RCC 7860 (cell line): ENCODE measurements around the gene NAALADL2.
A peak's percentile ranks its signal among the peaks of the same experiment; 100 is the strongest.

Source experiments
- DNase-seq: peaks from one replicate; pipeline ENCODE4 v3.0.0-alpha.2; 2015; ENCODE audit warnings: low spot score
- FAIRE-seq: peaks from 2 replicates; lab custom pipeline; 2012; peaks lifted over from hg19 to GRCh38; lab: Jason Lieb, UNC

NAALADL2 gene

GRCh38 chr3:175617247-175617646 lies 758.1 kb downstream of the NAALADL2 start:
- DNase-seq = no peak
- FAIRE-seq = no peak

GRCh38 chr3:175619369-175619768 lies 760.2 kb downstream of the NAALADL2 start:
- FAIRE-seq (no peak), DNase-seq (no peak)

GRCh38 chr3:175620093-175620492 lies 761.0 kb downstream of the NAALADL2 start:
- DNase-seq (no peak), FAIRE-seq (no peak)

DNA sequence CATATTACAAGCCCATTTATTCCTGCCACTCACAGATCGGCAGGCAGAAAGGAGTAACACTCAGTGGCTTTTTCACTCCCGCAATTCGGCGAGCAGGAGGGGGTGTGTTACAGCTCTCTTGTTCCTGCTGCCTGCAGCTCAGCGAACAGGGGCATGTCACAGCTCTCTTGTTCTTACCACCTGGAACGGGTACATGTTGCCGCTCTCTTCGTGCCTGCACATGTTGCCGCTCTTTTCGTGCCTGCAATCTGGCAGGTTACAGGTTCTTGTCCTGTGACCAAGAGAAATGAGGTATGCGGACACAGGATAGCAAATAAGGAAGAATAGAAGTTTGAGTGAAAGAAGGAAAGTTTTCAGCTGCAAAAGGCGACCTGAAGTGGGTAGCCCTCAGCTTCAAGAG lies 761.4 kb downstream of the NAALADL2 start:
- FAIRE-seq = no peak

DNA sequence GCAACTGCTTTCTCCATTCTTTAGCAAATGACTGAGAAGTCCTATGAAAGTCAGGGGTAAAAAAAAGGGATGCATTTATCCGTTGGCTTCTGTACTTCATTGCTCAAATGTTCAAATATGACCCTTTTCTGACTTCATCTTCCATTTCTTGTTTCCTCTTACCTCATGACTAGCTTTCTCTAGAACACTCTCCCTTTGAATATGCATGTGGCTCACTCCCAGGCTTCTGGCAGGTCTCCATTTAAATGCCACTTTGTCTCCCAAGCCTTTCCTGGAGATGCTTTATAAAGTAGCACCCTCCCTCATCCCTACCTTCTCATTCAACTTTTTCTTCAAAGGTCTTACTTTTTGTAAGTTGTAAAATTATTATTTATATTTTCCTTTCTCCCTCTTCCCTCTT lies 781.8 kb downstream of the NAALADL2 start:
- no peak for FAIRE-seq
- no peak for DNase-seq

More for the DNA sequence above, 761.4 kb downstream of the NAALADL2 start:
- no peak for DNase-seq

DNA sequence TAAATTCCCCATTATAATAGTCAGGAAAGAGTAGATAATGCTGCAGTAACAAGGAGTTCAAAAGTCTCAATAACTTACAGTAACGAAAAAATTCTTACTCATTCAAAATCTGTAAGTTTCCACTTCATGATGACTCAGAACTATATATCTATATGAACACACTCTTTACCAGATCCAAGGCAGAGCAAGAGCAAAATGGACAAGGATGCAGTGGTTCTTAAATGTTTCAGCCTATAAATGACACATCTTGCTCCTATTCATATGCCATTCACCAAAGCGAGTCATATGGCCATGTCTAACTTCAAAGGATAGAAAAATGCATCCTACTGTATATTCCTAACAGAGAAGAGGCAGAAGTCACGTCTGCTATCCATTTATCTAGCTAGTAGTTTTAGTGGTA lies 787.7 kb downstream of the NAALADL2 start:
- DNase-seq (no peak), FAIRE-seq (no peak)

DNA sequence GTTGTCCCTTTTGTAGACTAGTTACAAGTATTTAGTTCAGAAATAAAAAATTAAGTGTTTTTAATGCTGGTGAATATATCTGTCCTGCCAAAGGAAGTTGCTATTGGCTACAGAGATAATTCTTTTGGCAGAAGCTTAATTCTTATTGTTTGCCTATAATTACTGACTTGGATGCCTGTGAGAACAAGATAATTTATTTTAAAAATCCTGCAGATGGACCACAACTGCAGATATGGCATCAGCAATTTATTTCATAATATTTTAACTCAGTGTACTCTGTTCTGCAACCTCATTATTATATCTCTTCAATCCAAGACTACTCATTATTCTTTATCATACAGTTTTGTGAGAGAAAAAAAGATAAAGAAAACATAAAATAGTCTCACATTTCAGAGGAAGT lies 789.8 kb downstream of the NAALADL2 start:
- DNase-seq = no peak
- FAIRE-seq = no peak

GRCh38 chr3:175651716-175652115 lies 792.6 kb downstream of the NAALADL2 start:
- FAIRE-seq (no peak), DNase-seq (no peak)

GRCh38 chr3:175655351-175655750 lies 796.2 kb downstream of the NAALADL2 start:
- no peak for DNase-seq
- FAIRE-seq = no peak

DNA sequence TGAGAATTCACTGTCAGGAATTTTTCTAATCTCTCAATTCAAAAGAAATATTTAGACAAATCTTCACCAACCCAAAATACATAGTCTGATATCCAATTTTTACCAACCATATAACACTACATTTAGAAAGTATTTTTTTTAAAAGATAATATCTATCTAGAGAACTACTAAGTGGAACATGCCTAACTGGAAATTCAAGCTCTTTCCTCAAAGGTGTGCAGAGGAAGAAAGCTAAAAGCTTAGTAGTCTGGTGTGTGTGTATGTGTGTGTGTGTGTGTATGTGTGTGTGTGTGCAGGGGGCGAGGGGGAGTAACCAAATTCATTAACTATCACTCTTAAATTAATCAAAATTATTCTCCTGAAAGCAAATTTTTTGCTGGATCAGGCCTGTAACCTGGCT lies 797.3 kb downstream of the NAALADL2 start:
- DNase-seq (no peak), FAIRE-seq (no peak)

- DNase-seq (no peak), FAIRE-seq (no peak)
Measured at GRCh38 chr3:175659670-175660350, 800.7 kb downstream of the NAALADL2 start.

DNA sequence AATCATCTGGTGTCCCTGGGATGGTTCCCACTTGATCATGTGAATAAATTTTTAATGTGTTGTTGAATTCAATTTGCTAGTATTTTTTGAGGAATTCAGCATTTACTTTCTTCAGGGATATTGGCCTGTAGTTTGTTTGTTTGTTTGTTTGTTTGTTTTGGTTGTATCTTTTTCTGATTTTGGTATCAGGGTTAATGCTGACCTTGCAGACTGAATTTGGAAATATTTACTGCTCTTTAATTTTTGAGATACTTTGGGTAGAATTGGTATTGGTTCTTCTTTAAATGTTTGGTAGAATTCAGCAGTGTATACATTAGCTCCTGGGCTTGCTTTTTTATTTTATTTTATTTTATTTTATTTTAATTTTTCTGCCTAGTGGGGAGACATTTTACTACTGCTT lies 803.7 kb downstream of the NAALADL2 start:
- FAIRE-seq (no peak), DNase-seq (no peak)

DNA sequence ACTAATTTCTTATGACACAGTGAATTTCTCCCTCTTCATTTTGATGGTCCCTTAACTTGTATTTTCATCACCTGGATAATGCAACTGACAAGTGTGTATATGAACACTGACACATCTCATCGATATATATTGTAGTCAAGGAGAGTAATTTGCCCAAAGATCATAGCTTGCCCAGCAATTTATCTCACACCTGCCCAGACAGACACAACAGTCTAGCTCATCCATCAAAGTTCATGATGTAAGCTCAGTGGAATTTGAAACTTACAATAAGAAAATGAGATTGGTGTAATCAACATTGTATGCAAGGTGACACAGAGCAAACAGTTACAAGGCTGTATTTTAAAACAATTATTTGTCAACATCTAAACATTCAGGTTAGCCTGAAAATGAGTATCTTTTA lies 805.8 kb downstream of the NAALADL2 start:
- FAIRE-seq = no peak

DNA sequence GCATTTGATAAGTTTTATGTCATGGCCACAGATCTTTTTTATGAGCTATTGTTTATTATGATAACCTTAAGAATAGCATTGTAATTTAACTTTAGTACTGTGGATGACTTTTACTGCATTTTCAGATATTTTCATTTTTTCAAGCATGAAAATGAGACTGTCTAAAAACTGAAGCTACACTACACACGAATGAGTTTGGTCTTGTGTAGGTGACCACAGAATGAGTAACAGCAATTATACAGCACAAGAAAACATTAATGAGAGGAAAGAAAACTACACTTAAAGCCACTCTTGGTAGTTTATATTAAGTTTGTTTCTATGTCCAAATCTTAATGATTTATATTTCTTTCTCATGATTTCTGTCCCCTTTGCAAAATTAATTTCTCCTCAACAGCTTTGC lies 809.2 kb downstream of the NAALADL2 start:
- FAIRE-seq (no peak), DNase-seq (no peak)

More for the DNA sequence above, 805.8 kb downstream of the NAALADL2 start:
- DNase-seq = no peak

GRCh38 chr3:175670557-175670956 lies 811.4 kb downstream of the NAALADL2 start:
- no peak for FAIRE-seq
- DNase-seq = no peak

DNA sequence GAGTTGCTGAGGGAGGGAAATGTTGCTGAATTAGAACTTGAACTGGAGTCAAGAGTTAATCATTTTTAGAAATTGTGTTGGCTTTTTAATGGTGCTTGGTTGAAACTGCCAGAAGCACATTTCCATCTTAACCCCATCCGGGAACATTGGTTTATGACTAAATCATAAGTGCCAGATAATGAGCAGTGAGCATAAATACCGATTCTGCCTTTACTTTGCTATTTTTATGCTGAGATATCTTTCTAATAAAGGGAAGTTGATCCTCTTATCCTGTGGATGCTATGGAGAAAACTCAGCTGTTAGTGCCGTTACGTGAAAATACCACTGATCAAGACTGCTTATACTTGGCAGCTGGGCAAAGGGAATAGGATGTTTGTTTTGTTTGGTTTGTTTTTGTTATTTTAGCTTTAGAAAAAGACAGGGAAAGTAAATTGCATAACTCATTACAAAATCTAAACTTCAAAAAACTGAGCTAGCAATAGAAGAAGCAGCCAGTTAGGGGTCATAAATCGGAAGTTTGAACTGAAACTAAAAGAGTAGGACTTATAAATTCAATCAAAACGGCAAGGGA lies 813.1 kb downstream of the NAALADL2 start:
- peak; percentile 10 for FAIRE-seq
- DNase-seq = no peak

DNA sequence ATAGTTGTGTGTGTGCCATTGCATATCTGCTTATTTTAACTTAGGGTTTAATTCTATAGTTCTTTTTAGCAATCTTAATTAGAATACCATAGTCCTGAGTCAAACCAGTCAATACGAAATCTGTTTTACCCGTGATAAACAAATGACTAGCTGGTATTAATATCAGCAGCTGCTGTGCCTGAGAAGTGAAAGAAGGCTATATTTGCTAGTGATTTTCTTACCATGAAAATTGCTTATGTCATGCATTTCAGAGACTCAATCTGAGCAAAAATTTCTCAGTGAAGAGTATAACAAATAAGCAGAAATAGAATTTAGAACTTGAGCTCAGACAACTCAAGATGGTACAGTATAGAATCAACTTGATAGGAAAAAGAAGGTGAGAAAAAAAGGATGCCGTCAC lies 820.4 kb downstream of the NAALADL2 start:
- DNase-seq (no peak), FAIRE-seq (no peak)

- DNase-seq = no peak
- FAIRE-seq = no peak
Measured at GRCh38 chr3:175692256-175692655, 833.1 kb downstream of the NAALADL2 start.

GRCh38 chr3:175695251-175695650 lies 836.1 kb downstream of the NAALADL2 start:
- no peak for FAIRE-seq
- no peak for DNase-seq

DNA sequence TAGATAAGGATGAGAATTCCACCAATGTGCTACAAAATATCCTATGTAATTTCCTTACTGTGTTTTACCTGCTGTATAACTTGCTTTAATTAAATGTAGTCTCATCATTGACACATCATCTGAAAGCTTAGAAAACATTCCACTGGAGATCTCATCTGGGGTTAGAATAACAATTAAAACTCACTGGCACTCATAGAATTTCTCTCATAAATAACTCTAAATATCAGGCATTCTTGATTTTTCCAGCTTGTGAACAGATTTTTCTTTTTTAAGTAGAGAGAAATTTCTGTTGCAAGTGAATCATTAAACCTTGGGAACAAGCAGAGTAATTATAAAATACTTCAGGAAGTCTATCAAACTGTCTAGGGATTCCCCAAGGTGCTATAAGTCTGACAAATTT lies 843.8 kb downstream of the NAALADL2 start:
- no peak for FAIRE-seq

GRCh38 chr3:175704366-175705055 lies 845.4 kb downstream of the NAALADL2 start:
- DNase-seq (no peak), FAIRE-seq (no peak)

More for the DNA sequence above, 843.8 kb downstream of the NAALADL2 start:
- no peak for DNase-seq

DNA sequence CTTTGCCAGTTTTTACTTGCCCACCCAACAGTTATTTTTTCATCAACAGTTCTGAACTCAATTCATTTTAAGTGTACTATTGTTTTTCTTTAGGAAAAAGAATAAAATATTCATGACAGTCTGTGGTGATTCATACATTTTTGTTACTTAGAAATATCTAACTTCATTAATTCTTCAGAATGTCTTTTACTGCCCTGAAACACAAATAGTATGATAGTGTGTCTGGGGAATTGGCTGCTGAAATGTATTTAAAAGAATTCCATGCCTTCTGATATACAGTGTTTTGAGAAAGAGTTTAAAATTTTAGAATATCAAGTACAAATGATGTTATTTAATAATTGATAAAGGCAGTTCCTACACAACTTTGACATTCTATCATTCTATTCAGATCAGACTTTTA lies 854.1 kb downstream of the NAALADL2 start:
- no peak for DNase-seq
- no peak for FAIRE-seq
